SK-N-SH treated with all-trans-retinoic acid at 6 μM for 48 hours (cell line): Measurements from ENCODE around the gene RHBDL2.

Experiments
- ATAC-seq: fragments of 200-7000 bp; cut with Tn5 transposase; 3 replicates; pipeline ENCODE4 v1.9.1; 2020; ENCODE audit warnings: mild to moderate bottlenecking, moderate library complexity
- ARNTL ChIP-seq: fragments of 450-650 bp; formaldehyde crosslinking; IDR thresholded peaks from 2 replicates; pipeline ENCODE4 v1.5.0; 2020; ENCODE audit warnings: low read depth, mild to moderate bottlenecking, moderate library complexity, borderline replicate concordance
- BACH2 ChIP-seq: fragments of 250-450 bp; sonication (Bioruptor Pico); IDR thresholded peaks from 2 replicates; pipeline ENCODE4 v1.9.0; 2021; ENCODE audit warnings: mild to moderate bottlenecking, borderline replicate concordance
- CSDC2 ChIP-seq: fragments of 250-450 bp; sonication (Bioruptor Pico); IDR thresholded peaks from 2 replicates; pipeline ENCODE4 v1.5.0; 2020; ENCODE audit warnings: mild to moderate bottlenecking, moderate library complexity
- ESRRG ChIP-seq: fragments of 250-450 bp; sonication (Bioruptor Pico); IDR thresholded peaks from 2 replicates; pipeline ENCODE4 v1.6.1; 2021; ENCODE audit warnings: mild to moderate bottlenecking
- GLIS3 ChIP-seq: fragments of 250-450 bp; sonication (Bioruptor Pico); IDR thresholded peaks from 2 replicates; pipeline ENCODE4 v1.5.0; 2020; ENCODE audit warnings: mild to moderate bottlenecking, moderate library complexity
- ISL1 ChIP-seq: fragments of 250-450 bp; sonication (Bioruptor Pico); IDR thresholded peaks from 2 replicates; pipeline ENCODE4 v2.1.2; 2022; ENCODE audit warnings: mild to moderate bottlenecking, moderate library complexity
- OSR1 ChIP-seq: fragments of 250-450 bp; sonication (Bioruptor Pico); IDR thresholded peaks from 2 replicates; pipeline ENCODE4 v1.8.0; 2022; ENCODE audit warnings: moderate library complexity, mild to moderate bottlenecking, inconsistent platforms
- PPARA ChIP-seq: fragments of 250-450 bp; sonication (Bioruptor Pico); IDR thresholded peaks from 2 replicates; pipeline ENCODE4 v1.5.0; 2020; ENCODE audit warnings: mild to moderate bottlenecking, borderline replicate concordance
- RARB ChIP-seq: fragments of 250-450 bp; sonication (Bioruptor Pico); IDR thresholded peaks from 2 replicates; pipeline ENCODE4 v1.8.0; 2021; ENCODE audit warnings: mild to moderate bottlenecking, moderate library complexity
- SNAI2 ChIP-seq: fragments of 250-450 bp; sonication (Bioruptor Pico); IDR thresholded peaks from 2 replicates; pipeline ENCODE4 v1.5.0; 2020; ENCODE audit warnings: mild to moderate bottlenecking, moderate library complexity
- TOX ChIP-seq: fragments of 250-450 bp; sonication (Bioruptor Pico); IDR thresholded peaks from 2 replicates; pipeline ENCODE4 v1.8.0; 2021; ENCODE audit warnings: mild to moderate bottlenecking, moderate library complexity, borderline replicate concordance
- ZC3H10 ChIP-seq: fragments of 250-450 bp; sonication (Bioruptor Pico); IDR thresholded peaks from 2 replicates; pipeline ENCODE4 v1.5.1; 2021; ENCODE audit warnings: mild to moderate bottlenecking, moderate library complexity
- ZFP3 ChIP-seq: fragments of 250-450 bp; sonication (Bioruptor Pico); IDR thresholded peaks from 2 replicates; pipeline ENCODE4 v1.5.0; 2020; ENCODE audit warnings: mild to moderate bottlenecking, moderate library complexity
- ZFP30 ChIP-seq: fragments of 450-650 bp; formaldehyde crosslinking; IDR thresholded peaks from 2 replicates; pipeline ENCODE4 v1.5.0; 2022; ENCODE audit warnings: mild to moderate bottlenecking, moderate library complexity
- ZNF565 ChIP-seq: fragments of 450-650 bp; formaldehyde crosslinking; conservative IDR thresholded peaks from 2 replicates; pipeline ENCODE4 v1.5.0; 2020; ENCODE audit warnings: low read depth, mild to moderate bottlenecking, moderate library complexity
- ZNF70 ChIP-seq: fragments of 450-650 bp; formaldehyde crosslinking; IDR thresholded peaks from 2 replicates; pipeline ENCODE4 v1.5.0; 2020; ENCODE audit warnings: mild to moderate bottlenecking, moderate library complexity
- ZNF8 ChIP-seq: fragments of 450-650 bp; formaldehyde crosslinking; IDR thresholded peaks from 2 replicates; pipeline ENCODE4 v1.5.0; 2020; ENCODE audit warnings: mild to moderate bottlenecking, moderate library complexity
- TF ChIP-seq, protein P1 (sequence below): fragments of 250-450 bp; sonication (Bioruptor Pico); IDR thresholded peaks from 2 replicates; pipeline ENCODE4 v1.8.0; 2020; ENCODE audit warnings: mild to moderate bottlenecking, moderate library complexity, borderline replicate concordance
- TF ChIP-seq, protein P2 (sequence below): fragments of 250-450 bp; sonication (Bioruptor Pico); IDR thresholded peaks from 2 replicates; pipeline ENCODE4 v1.5.1; 2021; ENCODE audit warnings: mild to moderate bottlenecking, moderate library complexity
- TF ChIP-seq, protein P3 (sequence below): fragments of 250-450 bp; sonication (Bioruptor Pico); IDR thresholded peaks from 2 replicates; pipeline ENCODE4 v1.8.0; 2021; ENCODE audit warnings: low read depth, mild to moderate bottlenecking, moderate library complexity, borderline replicate concordance
- TF ChIP-seq, protein P4 (sequence below): fragments of 250-450 bp; sonication (Bioruptor Pico); IDR thresholded peaks from 2 replicates; pipeline ENCODE4 v1.5.1; 2020; ENCODE audit warnings: low read depth, mild to moderate bottlenecking, moderate library complexity

Gene RHBDL2

DNA sequence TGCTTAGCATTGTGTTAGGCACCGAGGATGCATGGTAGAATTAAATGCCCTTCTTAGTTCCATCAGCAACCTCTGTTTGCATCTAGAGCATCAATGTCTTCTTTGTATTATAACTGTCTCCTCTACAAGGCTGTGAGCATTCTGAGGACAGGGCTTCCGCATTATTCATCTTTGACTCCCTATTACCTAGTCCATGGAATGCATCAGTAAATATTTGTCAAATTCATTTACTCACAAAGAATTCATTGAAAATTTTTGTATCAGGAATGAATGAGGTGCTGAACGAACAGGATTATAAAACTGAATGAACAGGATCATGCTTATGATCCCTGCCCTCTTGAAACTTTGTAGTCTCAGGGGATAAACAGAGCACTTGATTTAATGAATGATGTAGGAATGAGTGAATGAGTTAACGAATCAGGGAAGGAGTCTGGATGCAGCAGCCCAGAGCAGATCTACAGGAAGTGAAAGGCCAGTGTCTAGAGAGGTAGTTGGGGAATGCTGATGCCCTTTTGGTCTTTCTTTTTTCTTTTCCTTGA lies 2.8 kb downstream of the RHBDL2 start:
- ATAC-seq = no peak
- TF ChIP-seq ZNF70 (CRISPR knock-in tag) = no peak
- no peak for TF ChIP-seq SNAI2 (CRISPR knock-in tag)
- TF ChIP-seq BACH2 (CRISPR knock-in tag) = no peak
- no peak for TF ChIP-seq RARB (CRISPR knock-in tag)
- TF ChIP-seq ISL1 (CRISPR knock-in tag) = no peak
- TF ChIP-seq, protein P1, sequence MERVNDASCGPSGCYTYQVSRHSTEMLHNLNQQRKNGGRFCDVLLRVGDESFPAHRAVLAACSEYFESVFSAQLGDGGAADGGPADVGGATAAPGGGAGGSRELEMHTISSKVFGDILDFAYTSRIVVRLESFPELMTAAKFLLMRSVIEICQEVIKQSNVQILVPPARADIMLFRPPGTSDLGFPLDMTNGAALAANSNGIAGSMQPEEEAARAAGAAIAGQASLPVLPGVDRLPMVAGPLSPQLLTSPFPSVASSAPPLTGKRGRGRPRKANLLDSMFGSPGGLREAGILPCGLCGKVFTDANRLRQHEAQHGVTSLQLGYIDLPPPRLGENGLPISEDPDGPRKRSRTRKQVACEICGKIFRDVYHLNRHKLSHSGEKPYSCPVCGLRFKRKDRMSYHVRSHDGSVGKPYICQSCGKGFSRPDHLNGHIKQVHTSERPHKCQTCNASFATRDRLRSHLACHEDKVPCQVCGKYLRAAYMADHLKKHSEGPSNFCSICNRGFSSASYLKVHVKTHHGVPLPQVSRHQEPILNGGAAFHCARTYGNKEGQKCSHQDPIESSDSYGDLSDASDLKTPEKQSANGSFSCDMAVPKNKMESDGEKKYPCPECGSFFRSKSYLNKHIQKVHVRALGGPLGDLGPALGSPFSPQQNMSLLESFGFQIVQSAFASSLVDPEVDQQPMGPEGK (CRISPR knock-in tag) = no peak
- no peak for TF ChIP-seq ESRRG (CRISPR knock-in tag)
- TF ChIP-seq OSR1 (CRISPR knock-in tag) = no peak
- no peak for TF ChIP-seq ZNF8 (CRISPR knock-in tag)
- TF ChIP-seq ZFP3 (CRISPR knock-in tag) = no peak
- TF ChIP-seq, protein P2, sequence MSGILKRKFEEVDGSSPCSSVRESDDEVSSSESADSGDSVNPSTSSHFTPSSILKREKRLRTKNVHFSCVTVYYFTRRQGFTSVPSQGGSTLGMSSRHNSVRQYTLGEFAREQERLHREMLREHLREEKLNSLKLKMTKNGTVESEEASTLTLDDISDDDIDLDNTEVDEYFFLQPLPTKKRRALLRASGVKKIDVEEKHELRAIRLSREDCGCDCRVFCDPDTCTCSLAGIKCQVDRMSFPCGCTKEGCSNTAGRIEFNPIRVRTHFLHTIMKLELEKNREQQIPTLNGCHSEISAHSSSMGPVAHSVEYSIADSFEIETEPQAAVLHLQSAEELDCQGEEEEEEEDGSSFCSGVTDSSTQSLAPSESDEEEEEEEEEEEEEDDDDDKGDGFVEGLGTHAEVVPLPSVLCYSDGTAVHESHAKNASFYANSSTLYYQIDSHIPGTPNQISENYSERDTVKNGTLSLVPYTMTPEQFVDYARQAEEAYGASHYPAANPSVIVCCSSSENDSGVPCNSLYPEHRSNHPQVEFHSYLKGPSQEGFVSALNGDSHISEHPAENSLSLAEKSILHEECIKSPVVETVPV = no peak
- TF ChIP-seq ARNTL (CRISPR knock-in tag) = no peak
- TF ChIP-seq PPARA = no peak
- TF ChIP-seq, protein P3, sequence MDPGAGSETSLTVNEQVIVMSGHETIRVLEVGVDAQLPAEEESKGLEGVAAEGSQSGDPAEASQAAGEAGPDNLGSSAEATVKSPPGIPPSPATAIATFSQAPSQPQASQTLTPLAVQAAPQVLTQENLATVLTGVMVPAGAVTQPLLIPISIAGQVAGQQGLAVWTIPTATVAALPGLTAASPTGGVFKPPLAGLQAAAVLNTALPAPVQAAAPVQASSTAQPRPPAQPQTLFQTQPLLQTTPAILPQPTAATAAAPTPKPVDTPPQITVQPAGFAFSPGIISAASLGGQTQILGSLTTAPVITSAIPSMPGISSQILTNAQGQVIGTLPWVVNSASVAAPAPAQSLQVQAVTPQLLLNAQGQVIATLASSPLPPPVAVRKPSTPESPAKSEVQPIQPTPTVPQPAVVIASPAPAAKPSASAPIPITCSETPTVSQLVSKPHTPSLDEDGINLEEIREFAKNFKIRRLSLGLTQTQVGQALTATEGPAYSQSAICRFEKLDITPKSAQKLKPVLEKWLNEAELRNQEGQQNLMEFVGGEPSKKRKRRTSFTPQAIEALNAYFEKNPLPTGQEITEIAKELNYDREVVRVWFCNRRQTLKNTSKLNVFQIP (CRISPR knock-in tag) = no peak
- TF ChIP-seq ZNF565 = no peak
- TF ChIP-seq TOX (CRISPR knock-in tag) = no peak
- no peak for TF ChIP-seq CSDC2
- TF ChIP-seq, protein P4, sequence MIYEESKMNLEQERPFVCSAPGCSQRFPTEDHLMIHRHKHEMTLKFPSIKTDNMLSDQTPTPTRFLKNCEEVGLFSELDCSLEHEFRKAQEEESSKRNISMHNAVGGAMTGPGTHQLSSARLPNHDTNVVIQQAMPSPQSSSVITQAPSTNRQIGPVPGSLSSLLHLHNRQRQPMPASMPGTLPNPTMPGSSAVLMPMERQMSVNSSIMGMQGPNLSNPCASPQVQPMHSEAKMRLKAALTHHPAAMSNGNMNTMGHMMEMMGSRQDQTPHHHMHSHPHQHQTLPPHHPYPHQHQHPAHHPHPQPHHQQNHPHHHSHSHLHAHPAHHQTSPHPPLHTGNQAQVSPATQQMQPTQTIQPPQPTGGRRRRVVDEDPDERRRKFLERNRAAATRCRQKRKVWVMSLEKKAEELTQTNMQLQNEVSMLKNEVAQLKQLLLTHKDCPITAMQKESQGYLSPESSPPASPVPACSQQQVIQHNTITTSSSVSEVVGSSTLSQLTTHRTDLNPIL (CRISPR knock-in tag) = no peak
- TF ChIP-seq ZC3H10 (CRISPR knock-in tag) = no peak

DNA sequence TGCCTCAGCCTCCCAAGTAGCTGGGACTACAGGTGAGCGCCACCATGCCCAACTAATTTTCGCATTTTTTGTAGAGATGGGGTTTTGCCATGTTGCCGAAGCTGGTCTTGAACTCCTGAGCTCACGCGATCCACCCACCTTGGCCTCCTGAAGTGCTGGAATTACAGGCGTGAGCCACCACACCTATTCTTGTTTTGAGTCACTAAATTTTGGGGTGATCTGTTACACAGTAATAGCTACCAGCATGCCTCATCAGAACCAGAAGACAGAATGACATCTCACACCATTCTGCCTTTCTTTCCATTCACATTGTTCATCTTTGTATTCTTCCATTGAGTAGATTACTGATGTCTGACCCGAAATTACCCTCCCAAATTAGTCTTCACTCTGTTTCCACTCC lies 9.1 kb downstream of the RHBDL2 start:
- no peak for ATAC-seq
- TF ChIP-seq ESRRG (CRISPR knock-in tag) (no peak), CSDC2 (no peak), GLIS3 (CRISPR knock-in tag) (no peak), ISL1 (CRISPR knock-in tag) (no peak), ZFP3 (CRISPR knock-in tag) (no peak), ZNF70 (CRISPR knock-in tag) (no peak), ZFP30 (CRISPR knock-in tag) (no peak)
- TF ChIP-seq, protein P3 (CRISPR knock-in tag) = no peak
- TF ChIP-seq, protein P4 (CRISPR knock-in tag) = no peak

DNA sequence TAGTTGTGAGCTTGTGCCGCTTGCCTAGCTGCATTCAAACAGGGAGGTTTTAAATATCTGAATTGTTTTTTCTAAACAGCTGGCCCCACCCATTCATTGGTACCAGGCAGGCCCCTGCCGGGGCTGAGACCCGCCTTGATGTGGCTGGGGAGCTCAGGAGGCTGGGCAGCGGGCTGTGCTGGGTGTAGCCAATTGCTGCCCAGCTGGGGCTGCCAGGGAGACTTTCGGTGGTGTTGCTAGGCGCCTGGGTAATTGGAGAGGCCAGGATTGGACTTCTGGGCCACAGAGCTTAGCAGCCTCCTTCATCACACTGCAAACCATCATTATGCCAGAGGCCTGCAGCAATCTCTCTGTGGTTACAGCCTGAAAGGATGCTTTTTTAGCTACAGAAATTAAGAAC lies 12.2 kb downstream of the RHBDL2 start:
- peak; percentile 49 for ATAC-seq
- TF ChIP-seq RARB (CRISPR knock-in tag) = no peak
- TF ChIP-seq OSR1 (CRISPR knock-in tag) = no peak
- no peak for TF ChIP-seq ZFP3 (CRISPR knock-in tag)
- no peak for TF ChIP-seq PPARA
- no peak for TF ChIP-seq ZNF565
- TF ChIP-seq ESRRG (CRISPR knock-in tag) = no peak
- TF ChIP-seq ARNTL (CRISPR knock-in tag) = no peak
- TF ChIP-seq ZNF70 (CRISPR knock-in tag) = no peak
- TF ChIP-seq SNAI2 (CRISPR knock-in tag) = no peak
- TF ChIP-seq ZNF8 (CRISPR knock-in tag) = no peak
- no peak for TF ChIP-seq ISL1 (CRISPR knock-in tag)
- TF ChIP-seq, protein P1 (CRISPR knock-in tag) = no peak
- TF ChIP-seq, protein P4 (CRISPR knock-in tag) = no peak
- TF ChIP-seq, protein P2 = no peak
